HFFc6 (cell line): ENCODE results near the gene SEPTIN2. TPM values are rescaled to one million over a fixed set of nuclear protein-coding genes. Genes with fewer than 3 reads are reported as not detected.

Experiments
- DNase-seq: peaks from one replicate; pipeline ENCODE4 v3.0.0-alpha.2; 2018
- H3K27ac Mint-ChIP-seq: 2 replicates; pipeline ENCODE4 v1.8.0; 2020; ENCODE audit warnings: mild to moderate bottlenecking, mixed read lengths
- H3K27me3 Mint-ChIP-seq: 2 replicates; pipeline ENCODE4 v1.8.0; 2021; ENCODE audit warnings: mild to moderate bottlenecking, moderate library complexity, mixed read lengths; ENCODE audit not compliant: insufficient read depth
- H3K36me3 Mint-ChIP-seq: 2 replicates; pipeline ENCODE4 v1.8.0; 2021; ENCODE audit warnings: low read depth, mixed read lengths
- H3K4me1 Mint-ChIP-seq: 2 replicates; pipeline ENCODE4 v1.8.0; 2020; ENCODE audit warnings: low read depth, mixed read lengths
- H3K4me3 Mint-ChIP-seq: 2 replicates; pipeline ENCODE4 v1.8.0; 2020; ENCODE audit warnings: mild to moderate bottlenecking, moderate library complexity, mixed read lengths
- H3K9me3 Mint-ChIP-seq: 2 replicates; pipeline ENCODE4 v1.8.0; 2020; ENCODE audit warnings: mild to moderate bottlenecking, mixed read lengths
- CTCF ChIP-seq: fragments of 200-600 bp; sonication (generic); IDR thresholded peaks from 2 replicates; pipeline ENCODE4 v1.5.0; 2021; ENCODE audit warnings: antibody characterized with exemption, mild to moderate bottlenecking
- total RNA-seq, 6 experiments: library from RNA; stranded (reverse); fragmentation: NEBNext Ultra II Directional; extraction: Animal tissue kit (Norgen Biotek cat#: 25700); gene quantifications; 2 replicates in 1 of 6; 3 replicates in 5 of 6; pipeline ENCODE4 v1.2.3, GENCODE V29; 2021

SEPTIN2 gene
- total RNA-seq, 6 experiments from 2014 or later: 399 to 468 (median 441) TPM

- Mint-ChIP-seq H3K36me3 (peaks cover 4% of the 10 kb centered on the region; the same call in 1 of the 2 replicates), H3K4me1 (peaks cover 16% of the 10 kb centered on the region)
- no peak for DNase-seq
These were observed 11.6 kb upstream of the SEPTIN2 start for GRCh38 chr2:241304039-241304670.

GRCh38 chr2:241307055-241307454 is 8.7 kb upstream of the SEPTIN2 start:
- peaks cover 13% of the 10 kb centered on the region; the same call in 1 of the 2 replicates for H3K36me3 Mint-ChIP-seq
- H3K27me3 Mint-ChIP-seq: peaks cover 3% of the 10 kb centered on the region
- H3K27ac Mint-ChIP-seq: no peak overlapping the region
- no peak for TF ChIP-seq CTCF
- DNase-seq: no peak
- H3K4me1 Mint-ChIP-seq: peaks cover 45% of the 10 kb centered on the region
- no peak overlapping the region for H3K4me3 Mint-ChIP-seq
- no peaks in the 10 kb centered on the region for H3K9me3 Mint-ChIP-seq

More at GRCh38 chr2:241304039-241304670, 11.6 kb upstream of the SEPTIN2 start:
- Mint-ChIP-seq H3K27me3 (peaks cover 1% of the 10 kb centered on the region; the same call in 1 of the 2 replicates), H3K4me3 (no peak overlapping the region), H3K9me3 (no peaks in the 10 kb centered on the region), H3K27ac (no peak overlapping the region)
- TF ChIP-seq CTCF: no peak

GRCh38 chr2:241308267-241308666 is 7.5 kb upstream of the SEPTIN2 start:
- Mint-ChIP-seq H3K9me3 (no peaks in the 10 kb centered on the region), H3K27me3 (peaks cover 3% of the 10 kb centered on the region), H3K27ac (no peak overlapping the region; the same call in 1 of the 2 replicates), H3K4me1 (peaks cover 57% of the 10 kb centered on the region), H3K36me3 (peaks cover 21% of the 10 kb centered on the region; the same call in 1 of the 2 replicates), H3K4me3 (no peak overlapping the region)
- DNase-seq: no peak
- no peak for TF ChIP-seq CTCF

GRCh38 chr2:241308832-241309500 is 6.8 kb upstream of the SEPTIN2 start:
- Mint-ChIP-seq H3K9me3 (no peaks in the 10 kb centered on the region), H3K4me1 (peaks cover 63% of the 10 kb centered on the region), H3K36me3 (peaks cover 27% of the 10 kb centered on the region; the same call in 1 of the 2 replicates), H3K4me3 (no peak overlapping the region), H3K27ac (no peak overlapping the region), H3K27me3 (peaks cover 3% of the 10 kb centered on the region)
- no peak for TF ChIP-seq CTCF
- no peak for DNase-seq

GRCh38 chr2:241309684-241310117 is 6.0 kb upstream of the SEPTIN2 start:
- TF ChIP-seq CTCF: no peak
- no peak overlapping the region; the same call in 1 of the 2 replicates for H3K4me3 Mint-ChIP-seq
- H3K27me3 Mint-ChIP-seq: peaks cover 3% of the 10 kb centered on the region
- DNase-seq: peak; percentile 32
- no peaks in the 10 kb centered on the region for H3K9me3 Mint-ChIP-seq
- peaks cover 28% of the 10 kb centered on the region; the same call in 1 of the 2 replicates for H3K36me3 Mint-ChIP-seq
- peaks cover 66% of the 10 kb centered on the region for H3K4me1 Mint-ChIP-seq
- peak overlapping the region; percentile 23 for H3K27ac Mint-ChIP-seq
